ENCODE results near the gene PAQR8. TPM values are rescaled to one million over a fixed set of nuclear protein-coding genes. Genes with fewer than 3 reads are reported as not detected.

The PAQR8 gene
- total and polyA plus RNA-seq, 4 donors: 0.43 to 3.3 (median 0.74) TPM

- H3K9ac ChIP-seq (ENCODE audit: low read depth in 1 of 2, low read length in 2 of 2): no peak overlapping the region
- H3K4me1 ChIP-seq (ENCODE audit: control insufficient read depth in 4 of 4, insufficient read depth in 4 of 4, low read length in 3 of 4): peaks cover 5 to 17% (median 14%) of the 10 kb centered on the region in 4 donors
- H3K27me3 ChIP-seq (ENCODE audit: control insufficient read depth in 4 of 4, insufficient read depth in 4 of 4, low read length in 3 of 4): no peaks in the 10 kb centered on the region
- no peak overlapping the region for H3K4me3 ChIP-seq (ENCODE audit: low read depth in 1 of 3, low read length in 3 of 3)
- DNase-seq (ENCODE audit: low spot score): no peak
- H3K27ac ChIP-seq (ENCODE audit: low read depth in 1 of 2, low read length in 2 of 2): no peak overlapping the region
- no peaks in the 10 kb centered on the region for H3K36me3 ChIP-seq (ENCODE audit: control insufficient read depth in 4 of 4, insufficient read depth in 3 of 4, low read depth in 1 of 4, low read length in 3 of 4)
- WGBS: 86% methylated on average over 5 of the region's 5 CpGs
- TF ChIP-seq HNF4G (IDR thresholded peaks at IDR 0.05): no peak
- TF ChIP-seq JUND (IDR thresholded peaks at IDR 0.05): no peak
- no peak for TF ChIP-seq NR2F2 (IDR thresholded peaks at IDR 0.05)
- no peak for TF ChIP-seq REST (IDR thresholded peaks at IDR 0.05)
- no peak for TF ChIP-seq HNF4A (conservative IDR thresholded peaks at IDR 0.05)
- TF ChIP-seq SP1 (IDR thresholded peaks at IDR 0.05): no peak
- TF ChIP-seq MAX (IDR thresholded peaks at IDR 0.05): no peak
- H3K9me3 ChIP-seq (ENCODE audit: control insufficient read depth in 4 of 4, low read length in 3 of 4): no peaks in the 10 kb centered on the region
Measured at GRCh38 chr6:52364480-52365166, 2.7 kb downstream of the PAQR8 start.

- WGBS: 90% methylated on average over 4 of the region's 4 CpGs
- Histone ChIP-seq H3K4me3 (ENCODE audit: low read depth in 1 of 3, low read length in 3 of 3) (no peak overlapping the region), H3K36me3 (ENCODE audit: control insufficient read depth in 4 of 4, insufficient read depth in 3 of 4, low read depth in 1 of 4, low read length in 3 of 4) (no peaks in the 10 kb centered on the region), H3K4me1 (ENCODE audit: control insufficient read depth in 4 of 4, insufficient read depth in 4 of 4, low read length in 3 of 4) (peaks cover 5 to 17% (median 14%) of the 10 kb centered on the region in 4 donors), H3K9me3 (ENCODE audit: control insufficient read depth in 4 of 4, low read length in 3 of 4) (no peaks in the 10 kb centered on the region), H3K27me3 (ENCODE audit: control insufficient read depth in 4 of 4, insufficient read depth in 4 of 4, low read length in 3 of 4) (no peaks in the 10 kb centered on the region), H3K27ac (ENCODE audit: low read depth in 1 of 2, low read length in 2 of 2) (no peak overlapping the region), H3K9ac (ENCODE audit: low read depth in 1 of 2, low read length in 2 of 2) (no peak overlapping the region)
- TF ChIP-seq FOXA1 (IDR thresholded peaks at IDR 0.05) (no peak), GABPA (IDR thresholded peaks at IDR 0.05 in 1 of 2, conservative IDR thresholded peaks at IDR 0.05 in 1 of 2) (no peak), JUND (IDR thresholded peaks at IDR 0.05) (no peak), RXRA (IDR thresholded peaks at IDR 0.05) (no peak), ZBTB33 (IDR thresholded peaks at IDR 0.05) (no peak), RAD21 (IDR thresholded peaks at IDR 0.05) (no peak), TAF1 (conservative IDR thresholded peaks at IDR 0.05) (no peak), EGR1 (IDR thresholded peaks at IDR 0.05; ENCODE audit: low read depth in 2 of 2) (no peak)
- DNase-seq (ENCODE audit: low spot score): no peak
Measured at GRCh38 chr6:52365317-52365716, 3.4 kb downstream of the PAQR8 start.

All from liver (tissue), 9 donors.